Measurements from ENCODE around the gene LTBP1.

LTBP1 gene

GRCh38 chr2:33091541-33092123 is 144.9 kb downstream of the LTBP1 start:
- WGBS, 2 experiments (ENCODE audit: insufficient coverage in 2 of 2) = 95 to 96% methylated on average over 3 of the region's 5 CpGs
- Histone ChIP-seq H3K9me3 (ENCODE audit: control insufficient read depth, low read length) (no peaks in the 10 kb centered on the region), H3K36me3 (ENCODE audit: control insufficient read depth, insufficient read depth, low read length) (no peaks in the 10 kb centered on the region), H3K27ac (ENCODE audit: low read depth, low read length, severe bottlenecking) (no peak overlapping the region), H3K4me3 (ENCODE audit: extremely low read depth, insufficient read depth, low read length, poor library complexity, severe bottlenecking) (no peak overlapping the region), H3K4me1 (ENCODE audit: control insufficient read depth, insufficient read depth, low read length, poor library complexity, severe bottlenecking) (no peaks in the 10 kb centered on the region)

GRCh38 chr2:33093283-33093993 is 146.7 kb downstream of the LTBP1 start:
- 88 to 100% methylated on average over 2 of the region's 6 CpGs for WGBS, 2 experiments (ENCODE audit: insufficient coverage in 2 of 2)
- no peak overlapping the region for H3K4me3 ChIP-seq (ENCODE audit: extremely low read depth, insufficient read depth, low read length, poor library complexity, severe bottlenecking)

GRCh38 chr2:33094303-33094702 is 147.6 kb downstream of the LTBP1 start:
- H3K27ac ChIP-seq (ENCODE audit: low read depth, low read length, severe bottlenecking) = no peak overlapping the region
- no peaks in the 10 kb centered on the region for H3K36me3 ChIP-seq (ENCODE audit: control insufficient read depth, insufficient read depth, low read length)
- no CpG with 5 or more reads among the region's 1 CpG for WGBS, 2 experiments (ENCODE audit: insufficient coverage in 2 of 2)
- H3K4me3 ChIP-seq (ENCODE audit: extremely low read depth, insufficient read depth, low read length, poor library complexity, severe bottlenecking) = no peak overlapping the region
- no peaks in the 10 kb centered on the region for H3K4me1 ChIP-seq (ENCODE audit: control insufficient read depth, insufficient read depth, low read length, poor library complexity, severe bottlenecking)
- no peaks in the 10 kb centered on the region for H3K9me3 ChIP-seq (ENCODE audit: control insufficient read depth, low read length)

More at GRCh38 chr2:33093283-33093993, 146.7 kb downstream of the LTBP1 start:
- Histone ChIP-seq H3K9me3 (ENCODE audit: control insufficient read depth, low read length) (no peaks in the 10 kb centered on the region), H3K27ac (ENCODE audit: low read depth, low read length, severe bottlenecking) (no peak overlapping the region), H3K36me3 (ENCODE audit: control insufficient read depth, insufficient read depth, low read length) (no peaks in the 10 kb centered on the region), H3K4me1 (ENCODE audit: control insufficient read depth, insufficient read depth, low read length, poor library complexity, severe bottlenecking) (no peaks in the 10 kb centered on the region)

- WGBS, 2 experiments (ENCODE audit: insufficient coverage in 2 of 2) = 96 to 98% methylated on average over 4 of the region's 4 CpGs
- H3K4me1 ChIP-seq (ENCODE audit: control insufficient read depth, insufficient read depth, low read length, poor library complexity, severe bottlenecking) = peaks cover 24% of the 10 kb centered on the region
- no peak overlapping the region for H3K27ac ChIP-seq (ENCODE audit: low read depth, low read length, severe bottlenecking)
- no peak overlapping the region for H3K4me3 ChIP-seq (ENCODE audit: extremely low read depth, insufficient read depth, low read length, poor library complexity, severe bottlenecking)
- no peaks in the 10 kb centered on the region for H3K36me3 ChIP-seq (ENCODE audit: control insufficient read depth, insufficient read depth, low read length)
- no peaks in the 10 kb centered on the region for H3K9me3 ChIP-seq (ENCODE audit: control insufficient read depth, low read length)
Observed at GRCh38 chr2:33099989-33100388, 153.2 kb downstream of the LTBP1 start.

GRCh38 chr2:33100921-33101320 is 154.2 kb downstream of the LTBP1 start:
- Histone ChIP-seq H3K4me3 (ENCODE audit: extremely low read depth, insufficient read depth, low read length, poor library complexity, severe bottlenecking) (no peak overlapping the region), H3K4me1 (ENCODE audit: control insufficient read depth, insufficient read depth, low read length, poor library complexity, severe bottlenecking) (peaks cover 26% of the 10 kb centered on the region), H3K27ac (ENCODE audit: low read depth, low read length, severe bottlenecking) (no peak overlapping the region), H3K9me3 (ENCODE audit: control insufficient read depth, low read length) (no peaks in the 10 kb centered on the region), H3K36me3 (ENCODE audit: control insufficient read depth, insufficient read depth, low read length) (no peaks in the 10 kb centered on the region)

- Histone ChIP-seq H3K9me3 (ENCODE audit: control insufficient read depth, low read length) (no peaks in the 10 kb centered on the region), H3K4me3 (ENCODE audit: extremely low read depth, insufficient read depth, low read length, poor library complexity, severe bottlenecking) (no peak overlapping the region), H3K36me3 (ENCODE audit: control insufficient read depth, insufficient read depth, low read length) (no peaks in the 10 kb centered on the region), H3K27ac (ENCODE audit: low read depth, low read length, severe bottlenecking) (peak overlapping the region; percentile 74), H3K4me1 (ENCODE audit: control insufficient read depth, insufficient read depth, low read length, poor library complexity, severe bottlenecking) (peaks cover 42% of the 10 kb centered on the region)
- WGBS, 2 experiments (ENCODE audit: insufficient coverage in 2 of 2) = 82 to 86% methylated on average over 4 to 5 of the region's 5 CpGs
Observed at GRCh38 chr2:33104052-33104623, 157.4 kb downstream of the LTBP1 start.

GRCh38 chr2:33104726-33105125 is 158.0 kb downstream of the LTBP1 start:
- Histone ChIP-seq H3K4me1 (ENCODE audit: control insufficient read depth, insufficient read depth, low read length, poor library complexity, severe bottlenecking) (peaks cover 46% of the 10 kb centered on the region), H3K9me3 (ENCODE audit: control insufficient read depth, low read length) (no peaks in the 10 kb centered on the region), H3K36me3 (ENCODE audit: control insufficient read depth, insufficient read depth, low read length) (no peaks in the 10 kb centered on the region), H3K27ac (ENCODE audit: low read depth, low read length, severe bottlenecking) (peak overlapping the region; percentile 74), H3K4me3 (ENCODE audit: extremely low read depth, insufficient read depth, low read length, poor library complexity, severe bottlenecking) (no peak overlapping the region)
- 54% methylated on average over 3 of the region's 4 CpGs for WGBS, 2 experiments (ENCODE audit: insufficient coverage in 2 of 2)

GRCh38 chr2:33106115-33106514 is 159.4 kb downstream of the LTBP1 start:
- H3K4me3 ChIP-seq (ENCODE audit: extremely low read depth, insufficient read depth, low read length, poor library complexity, severe bottlenecking) = no peak overlapping the region
- peaks cover 8% of the 10 kb centered on the region for H3K36me3 ChIP-seq (ENCODE audit: control insufficient read depth, insufficient read depth, low read length)

GRCh38 chr2:33107690-33108482 is 161.1 kb downstream of the LTBP1 start:
- H3K4me1 ChIP-seq (ENCODE audit: control insufficient read depth, insufficient read depth, low read length, poor library complexity, severe bottlenecking) = peaks cover 54% of the 10 kb centered on the region
- WGBS, 2 experiments (ENCODE audit: insufficient coverage in 2 of 2) = 83 to 89% methylated on average over 3 to 6 of the region's 8 CpGs
- H3K27ac ChIP-seq (ENCODE audit: low read depth, low read length, severe bottlenecking) = peak overlapping the region; percentile 86
- no peaks in the 10 kb centered on the region for H3K9me3 ChIP-seq (ENCODE audit: control insufficient read depth, low read length)
- no peak overlapping the region for H3K4me3 ChIP-seq (ENCODE audit: extremely low read depth, insufficient read depth, low read length, poor library complexity, severe bottlenecking)
- H3K36me3 ChIP-seq (ENCODE audit: control insufficient read depth, insufficient read depth, low read length) = peaks cover 10% of the 10 kb centered on the region

More at GRCh38 chr2:33106115-33106514, 159.4 kb downstream of the LTBP1 start:
- Histone ChIP-seq H3K4me1 (ENCODE audit: control insufficient read depth, insufficient read depth, low read length, poor library complexity, severe bottlenecking) (peaks cover 52% of the 10 kb centered on the region), H3K9me3 (ENCODE audit: control insufficient read depth, low read length) (no peaks in the 10 kb centered on the region), H3K27ac (ENCODE audit: low read depth, low read length, severe bottlenecking) (no peak overlapping the region)

GRCh38 chr2:33108483-33109443 is 162.0 kb downstream of the LTBP1 start:
- Histone ChIP-seq H3K27ac (ENCODE audit: low read depth, low read length, severe bottlenecking) (peak overlapping the region; percentile 86), H3K9me3 (ENCODE audit: control insufficient read depth, low read length) (no peaks in the 10 kb centered on the region), H3K4me1 (ENCODE audit: control insufficient read depth, insufficient read depth, low read length, poor library complexity, severe bottlenecking) (peaks cover 47% of the 10 kb centered on the region), H3K36me3 (ENCODE audit: control insufficient read depth, insufficient read depth, low read length) (peaks cover 10% of the 10 kb centered on the region), H3K4me3 (ENCODE audit: extremely low read depth, insufficient read depth, low read length, poor library complexity, severe bottlenecking) (no peak overlapping the region)
- WGBS, 2 experiments (ENCODE audit: insufficient coverage in 2 of 2) = 85 to 91% methylated on average over 6 to 7 of the region's 11 CpGs

All from mesodermal cell (in vitro differentiated cells).